OCI-LY1 (cell line): ENCODE data around the gene OOEP.

Experiments
- H2AFZ ChIP-seq: fragments of 200-600 bp; sonication (generic), shearing (Covaris generic); 2 replicates; pipeline ENCODE4 v1.6.0; 2014; ENCODE audit warnings: antibody characterized with exemption, mild to moderate bottlenecking, low read length
- H3F3A ChIP-seq: fragments of 200-600 bp; sonication (generic), shearing (Covaris generic); 2 replicates; pipeline ENCODE4 v1.6.0; 2014; ENCODE audit warnings: mild to moderate bottlenecking, antibody characterized with exemption, low read length, moderate library complexity; ENCODE audit not compliant: insufficient read depth
- H3K27ac ChIP-seq: fragments of 200-600 bp; sonication (generic); 2 replicates; pipeline ENCODE4 v1.5.1; 2014; ENCODE audit warnings: low read length, mixed run types, mild to moderate bottlenecking, low read depth; ENCODE audit not compliant: poor library complexity, severe bottlenecking
- H3K27me3 ChIP-seq: fragments of 200-600 bp; sonication (generic); 2 replicates; pipeline ENCODE4 v1.6.0; 2014; ENCODE audit warnings: antibody characterized with exemption, mild to moderate bottlenecking, low read length, moderate library complexity; ENCODE audit not compliant: insufficient read depth
- H3K36me3 ChIP-seq: fragments of 200-600 bp; sonication (generic); 2 replicates; pipeline ENCODE4 v1.6.1; 2014; ENCODE audit warnings: mild to moderate bottlenecking, antibody characterized with exemption, low read length, moderate library complexity, mixed read lengths; ENCODE audit not compliant: insufficient read depth
- H3K4me1 ChIP-seq: fragments of 200-600 bp; sonication (generic); 2 replicates; pipeline ENCODE4 v1.5.1; 2014; ENCODE audit warnings: mild to moderate bottlenecking, low read length, moderate library complexity; ENCODE audit not compliant: insufficient read depth, severe bottlenecking
- H3K4me2 ChIP-seq: fragments of 200-600 bp; sonication (generic), shearing (Covaris generic); 2 replicates; pipeline ENCODE4 v1.6.1; 2014; ENCODE audit warnings: low read length
- H3K4me3 ChIP-seq: fragments of 200-600 bp; sonication (generic); 2 replicates; pipeline ENCODE4 v1.5.1; 2014; ENCODE audit warnings: low read length, low read depth, mild to moderate bottlenecking, mixed read lengths; ENCODE audit not compliant: poor library complexity, severe bottlenecking
- H3K79me2 ChIP-seq: fragments of 200-600 bp; shearing (Covaris generic); 2 replicates; pipeline ENCODE4 v1.6.1; 2016; ENCODE audit warnings: mixed run types, low read length, mixed read lengths; ENCODE audit not compliant: insufficient read depth
- H3K9ac ChIP-seq: fragments of 200-600 bp; sonication (generic), shearing (Covaris generic); 2 replicates; pipeline ENCODE4 v1.6.1; 2014; ENCODE audit warnings: mild to moderate bottlenecking, low read length, mixed read lengths
- H3K9me2 ChIP-seq: fragments of 200-600 bp; sonication (generic), shearing (Covaris generic); 2 replicates; pipeline ENCODE4 v1.6.1; 2014; ENCODE audit warnings: low read depth, mild to moderate bottlenecking, low read length, mixed read lengths
- H3K9me3 ChIP-seq: fragments of 200-600 bp; shearing (Covaris generic); 2 replicates; pipeline ENCODE4 v1.6.1; 2014; ENCODE audit warnings: low read length, mixed read lengths
- H4K20me1 ChIP-seq: fragments of 200-600 bp; sonication (generic), shearing (Covaris generic); 2 replicates; pipeline ENCODE4 v1.6.0; 2016; ENCODE audit warnings: mild to moderate bottlenecking, low read length; ENCODE audit not compliant: insufficient read depth
- EZH2 ChIP-seq: fragments of 200-600 bp; sonication (generic), shearing (Covaris generic); IDR thresholded peaks from 2 replicates; pipeline ENCODE4 v1.8.0; 2017; ENCODE audit warnings: borderline replicate concordance, mixed run types, mild to moderate bottlenecking, antibody characterized with exemption, low read length, moderate library complexity, mixed read lengths
- TF ChIP-seq, protein P1 (sequence below): fragments of 200-600 bp; sonication (generic), shearing (Covaris generic); IDR thresholded peaks from 2 replicates; pipeline ENCODE4 v1.5.1; 2017; ENCODE audit warnings: mild to moderate bottlenecking, antibody characterized with exemption, low read length, moderate library complexity, mixed read lengths

Gene OOEP

DNA sequence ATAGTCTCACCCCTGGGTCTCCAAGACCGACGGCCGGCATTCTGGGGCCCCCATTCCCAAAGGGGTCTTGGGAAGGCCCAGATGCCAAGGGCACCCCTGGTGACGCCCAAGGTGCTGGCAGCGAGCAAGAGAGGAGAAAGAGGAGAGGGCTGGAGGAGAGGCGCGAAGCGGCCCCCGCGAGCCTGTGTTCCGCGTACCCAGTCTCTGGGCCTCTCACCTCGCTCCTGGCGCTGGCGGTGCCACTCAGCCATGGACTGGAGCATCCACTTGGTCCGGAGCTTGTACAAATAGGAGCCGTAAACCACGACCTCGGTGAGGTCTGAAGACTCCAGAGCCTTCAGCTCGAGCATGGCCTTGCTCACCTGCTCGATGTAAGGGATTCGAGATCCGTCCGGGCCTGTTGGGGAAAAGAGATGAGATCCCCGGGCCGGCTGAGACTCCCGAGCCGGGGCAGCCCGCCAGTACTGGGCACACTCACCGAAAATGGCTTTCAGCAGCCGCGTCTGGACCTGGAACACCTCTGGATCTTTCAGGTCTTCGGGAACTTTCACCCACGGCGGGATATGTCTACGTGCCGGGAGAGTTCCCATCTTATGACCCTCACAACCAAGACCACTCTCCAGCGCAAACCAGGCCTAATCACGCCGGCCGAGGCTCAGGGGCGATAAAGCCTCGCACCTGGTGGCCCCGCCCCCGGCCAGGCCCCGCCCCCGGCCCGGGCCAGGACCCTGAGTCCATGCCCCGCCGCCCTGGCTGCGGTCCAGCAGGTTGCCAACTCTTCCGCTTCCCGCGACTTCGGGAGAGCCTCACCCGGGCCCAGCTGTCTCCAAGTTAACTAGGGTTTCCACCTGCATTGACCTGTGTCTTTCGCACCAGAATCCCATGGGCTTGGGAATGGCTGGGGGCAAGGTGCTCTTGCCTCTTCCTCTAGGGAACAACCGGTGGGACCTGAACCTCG, 15.8 kb downstream of the OOEP start, which contains the start of gene DPPA5:
DPPA5 (minus strand) TSS at position 641 of the 958 bp plus-strand sequence; CDS start at position 590, 51 bp downstream.
- H3K27ac ChIP-seq: no peak within 1 kb of the TSS
- no peak within 1 kb of the TSS for H3K9ac ChIP-seq
- H3F3A ChIP-seq: no peaks in the 10 kb centered on the region
- H3K79me2 ChIP-seq: no peaks in the 10 kb centered on the region
- no peak within 1 kb of the TSS for H2AFZ ChIP-seq
- no peaks in the 10 kb centered on the region for H3K27me3 ChIP-seq
- no peaks in the 10 kb centered on the region; the same call in 1 of the 2 replicates for H3K36me3 ChIP-seq
- no peaks in the 10 kb centered on the region for H3K9me2 ChIP-seq
- no peak for TF ChIP-seq EZH2
- TF ChIP-seq, protein P1, sequence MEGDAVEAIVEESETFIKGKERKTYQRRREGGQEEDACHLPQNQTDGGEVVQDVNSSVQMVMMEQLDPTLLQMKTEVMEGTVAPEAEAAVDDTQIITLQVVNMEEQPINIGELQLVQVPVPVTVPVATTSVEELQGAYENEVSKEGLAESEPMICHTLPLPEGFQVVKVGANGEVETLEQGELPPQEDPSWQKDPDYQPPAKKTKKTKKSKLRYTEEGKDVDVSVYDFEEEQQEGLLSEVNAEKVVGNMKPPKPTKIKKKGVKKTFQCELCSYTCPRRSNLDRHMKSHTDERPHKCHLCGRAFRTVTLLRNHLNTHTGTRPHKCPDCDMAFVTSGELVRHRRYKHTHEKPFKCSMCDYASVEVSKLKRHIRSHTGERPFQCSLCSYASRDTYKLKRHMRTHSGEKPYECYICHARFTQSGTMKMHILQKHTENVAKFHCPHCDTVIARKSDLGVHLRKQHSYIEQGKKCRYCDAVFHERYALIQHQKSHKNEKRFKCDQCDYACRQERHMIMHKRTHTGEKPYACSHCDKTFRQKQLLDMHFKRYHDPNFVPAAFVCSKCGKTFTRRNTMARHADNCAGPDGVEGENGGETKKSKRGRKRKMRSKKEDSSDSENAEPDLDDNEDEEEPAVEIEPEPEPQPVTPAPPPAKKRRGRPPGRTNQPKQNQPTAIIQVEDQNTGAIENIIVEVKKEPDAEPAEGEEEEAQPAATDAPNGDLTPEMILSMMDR: no peak
- no peaks in the 10 kb centered on the region for H4K20me1 ChIP-seq
- no peaks in the 10 kb centered on the region for H3K9me3 ChIP-seq
- no peaks in the 10 kb centered on the region for H3K4me1 ChIP-seq
- no peak within 1 kb of the TSS for H3K4me2 ChIP-seq
- H3K4me3 ChIP-seq: no peak within 1 kb of the TSS

- Histone ChIP-seq H2AFZ (no peak overlapping the region), H3K4me3 (no peak overlapping the region), H3K36me3 (no peaks in the 10 kb centered on the region; the same call in 1 of the 2 replicates), H3K27ac (no peak overlapping the region), H3K79me2 (no peaks in the 10 kb centered on the region), H3K4me2 (no peak overlapping the region), H3K27me3 (no peaks in the 10 kb centered on the region), H3K4me1 (no peaks in the 10 kb centered on the region), H3K9me3 (no peaks in the 10 kb centered on the region), H3K9ac (no peak overlapping the region), H3K9me2 (no peaks in the 10 kb centered on the region), H3F3A (no peaks in the 10 kb centered on the region), H4K20me1 (no peaks in the 10 kb centered on the region)
- no peak for TF ChIP-seq EZH2
- TF ChIP-seq, protein P1: no peak
Observed at GRCh38 chr6:73349311-73349710, 20.4 kb downstream of the OOEP start.

- H3K27ac ChIP-seq: no peak overlapping the region
- TF ChIP-seq EZH2: no peak
- TF ChIP-seq, protein P1: no peak
- H3K4me3 ChIP-seq: no peak overlapping the region
- H3K9ac ChIP-seq: no peak overlapping the region
- no peaks in the 10 kb centered on the region; the same call in 1 of the 2 replicates for H3K36me3 ChIP-seq
- no peaks in the 10 kb centered on the region for H3K27me3 ChIP-seq
- H2AFZ ChIP-seq: no peak overlapping the region
- H3K4me2 ChIP-seq: no peak overlapping the region
- H4K20me1 ChIP-seq: no peaks in the 10 kb centered on the region
- no peaks in the 10 kb centered on the region for H3F3A ChIP-seq
- no peaks in the 10 kb centered on the region for H3K4me1 ChIP-seq
- H3K9me2 ChIP-seq: no peaks in the 10 kb centered on the region
- no peaks in the 10 kb centered on the region for H3K9me3 ChIP-seq
- no peaks in the 10 kb centered on the region for H3K79me2 ChIP-seq
Observed at GRCh38 chr6:73348550-73349204, 21.0 kb downstream of the OOEP start.
